ENCODE data around the gene TMEM123. TPM values are rescaled to one million over a fixed set of nuclear protein-coding genes. Genes with fewer than 3 reads are reported as not detected.

The TMEM123 gene
- total and polyA plus RNA-seq, 2 of the 8 experiments (the other 6 are each of a cell fraction or from before 2014, with no cell fraction given) = 75.5 to 80.1 TPM

DNA sequence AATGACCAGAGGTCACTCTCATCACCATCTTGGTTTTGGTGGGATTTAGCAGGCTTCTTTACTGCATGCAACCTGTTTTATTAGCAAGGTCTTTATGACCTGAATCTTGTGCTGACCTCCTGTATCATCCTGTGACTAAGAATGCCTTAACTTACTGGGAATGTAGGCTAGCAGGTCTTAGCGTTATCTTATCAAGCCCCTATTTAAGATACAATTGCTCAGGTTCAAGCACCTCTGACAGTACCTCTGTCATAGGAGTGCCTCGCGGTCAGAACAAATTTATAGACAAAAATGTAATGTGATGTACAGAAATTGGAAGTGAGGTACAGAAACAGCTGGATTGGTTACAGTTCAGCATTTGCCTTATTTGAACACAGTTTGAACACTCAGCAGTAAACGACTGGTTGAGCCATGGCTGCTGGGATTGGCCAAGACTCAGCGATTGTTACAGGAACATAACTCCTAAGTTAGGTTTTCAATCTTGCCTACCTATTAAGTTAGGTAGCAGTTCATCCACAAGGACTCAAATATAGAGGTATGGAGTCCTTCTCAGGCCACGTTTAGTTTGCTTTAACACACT is 16.1 kb upstream of the TMEM123 start:
- no peaks in the 10 kb centered on the region for H3K36me3 ChIP-seq (ENCODE audit: control insufficient read depth in 2 of 4, insufficient read depth in 4 of 4, low read length in 3 of 4)
- H3K27me3 ChIP-seq (replicated peaks in 1 of 4; ENCODE audit: control insufficient read depth in 3 of 4, extremely low read depth in 1 of 4, insufficient read depth in 3 of 4, low read length in 3 of 4) = no peaks in the 10 kb centered on the region
- no peak overlapping the region for H3K14ac ChIP-seq (ENCODE audit: insufficient read length)
- H4K8ac ChIP-seq (ENCODE audit: extremely low read depth, insufficient read depth, low read length) = no peak overlapping the region
- H3K27ac ChIP-seq (ENCODE audit: low read depth, low read length) = no peak overlapping the region
- no peak overlapping the region for H2BK5ac ChIP-seq (ENCODE audit: low read depth, low read length)
- no peaks in the 10 kb centered on the region for H3K23me2 ChIP-seq (ENCODE audit: low read depth, low read length)
- H2AFZ ChIP-seq (ENCODE audit: low read length) = no peak overlapping the region
- no peak overlapping the region for H3K56ac ChIP-seq (replicated peaks; ENCODE audit: insufficient read length, low read depth, low read length)
- no peak overlapping the region for H2BK120ac ChIP-seq (replicated peaks; ENCODE audit: low read depth, low read length)
- no peak overlapping the region for H2BK15ac ChIP-seq (ENCODE audit: low read length)
- H2BK12ac ChIP-seq (ENCODE audit: low read depth, low read length) = no peak overlapping the region
- no peak overlapping the region for H3K4me2 ChIP-seq (ENCODE audit: insufficient read depth in 1 of 2, low read depth in 2 of 2, low read length in 2 of 2)
- DNase-seq (ENCODE audit: low read depth in 1 of 2, low spot score in 2 of 2) (no peak), FAIRE-seq (no peak)
- H3K79me2 ChIP-seq (ENCODE audit: control insufficient read depth in 1 of 2, insufficient read depth in 2 of 2, low read length in 2 of 2) = no peaks in the 10 kb centered on the region
- no peaks in the 10 kb centered on the region for H3K9me3 ChIP-seq (ENCODE audit: insufficient read depth in 2 of 2, low read depth in 1 of 2, low read length in 1 of 2)
- ChIA-PET CTCF (ENCODE audit: partially characterized antibody) (no interaction called here), POLR2A (ENCODE audit: partially characterized antibody) (no interaction called here)
- H3K4me1 ChIP-seq (replicated peaks in 1 of 4; ENCODE audit: control insufficient read depth in 3 of 4, insufficient read depth in 4 of 4, low read length in 3 of 4) = no peaks in the 10 kb centered on the region
- H4K5ac ChIP-seq (ENCODE audit: insufficient read length, low read depth, low read length) = no peak overlapping the region
- no peak overlapping the region for H3K9ac ChIP-seq (replicated peaks in 1 of 4; ENCODE audit: extremely low read depth in 1 of 4, low read depth in 3 of 4, low read length in 3 of 4)
- H2BK20ac ChIP-seq (ENCODE audit: low read length) = no peak overlapping the region
- no peak for TF ChIP-seq ZNF274 (IDR thresholded peaks at IDR 0.05; ENCODE audit: borderline replicate concordance, extremely low read depth, low read length)
- TF ChIP-seq RXRA (IDR thresholded peaks at IDR 0.05; ENCODE audit: insufficient read depth, low read depth, low read length) = no peak
- TF ChIP-seq CEBPB (IDR thresholded peaks at IDR 0.05; ENCODE audit: low read depth, low read length) = no peak
- TF ChIP-seq BACH1 (IDR thresholded peaks at IDR 0.05; ENCODE audit: low read length) = no peak
- no peak for TF ChIP-seq JUND (IDR thresholded peaks at IDR 0.05; ENCODE audit: low read length)
- TF ChIP-seq EZH2 (IDR thresholded peaks at IDR 0.05; ENCODE audit: low read depth, low read length, severe bottlenecking) = no peak
- no peak for TF ChIP-seq KDM1A (IDR thresholded peaks at IDR 0.05; ENCODE audit: borderline replicate concordance, low read length)
- no peak for TF ChIP-seq CREB1 (IDR thresholded peaks at IDR 0.05)
- no peak for TF ChIP-seq CHD2 (IDR thresholded peaks at IDR 0.05; ENCODE audit: low read length)
- TF ChIP-seq MAFK (IDR thresholded peaks at IDR 0.05; ENCODE audit: low read depth, low read length) = no peak
- TF ChIP-seq SAP30 (IDR thresholded peaks at IDR 0.05; ENCODE audit: insufficient read depth, insufficient replicate concordance, low read length) = no peak
- no peak for TF ChIP-seq BRCA1 (IDR thresholded peaks at IDR 0.05; ENCODE audit: low read depth, low read length)
- no peaks in the 10 kb centered on the region for H3K79me1 ChIP-seq (ENCODE audit: low read depth, low read length)
- no peak overlapping the region for H3K23ac ChIP-seq (ENCODE audit: insufficient read length)
- H3K4me3 ChIP-seq (ENCODE audit: extremely low read depth in 1 of 4, insufficient read depth in 2 of 4, low read depth in 3 of 4, low read length in 4 of 4) = no peak overlapping the region
- 94% methylated on average over 6 of the region's 6 CpGs; no CpG with 5 or more reads in 1 of the 2 experiments for WGBS, 2 experiments (ENCODE audit: extremely low coverage in 1 of 2, insufficient coverage in 1 of 2, insufficient read length in 1 of 2, insufficient replicate concordance in 2 of 2, low coverage in 1 of 2, low lambda C conversion rate in 2 of 2, missing lambda C conversion rate in 1 of 2)
- H3K18ac ChIP-seq (ENCODE audit: extremely low read depth, low read length) = no peak overlapping the region
- no peak overlapping the region for H3K4ac ChIP-seq (replicated peaks; ENCODE audit: insufficient read length, low read depth, low read length)
- no peak overlapping the region for H2AK5ac ChIP-seq (ENCODE audit: low read depth, low read length)
- H4K20me1 ChIP-seq (replicated peaks in 1 of 2; ENCODE audit: control insufficient read depth in 1 of 2, insufficient read depth in 2 of 2, low read length in 2 of 2) = no peaks in the 10 kb centered on the region
- no peak overlapping the region for H4K91ac ChIP-seq (replicated peaks; ENCODE audit: insufficient read length, low read length)
